ELF-1 (cell line): Measurements from ENCODE around the gene POU6F2.

Experiments
- DNase-seq: peaks from one replicate; pipeline ENCODE4 v3.0.0-alpha.2; 2016; ENCODE audit warnings: low read depth, low spot score

POU6F2 gene

GRCh38 chr7:39248692-39249090 lies 271.0 kb downstream of the POU6F2 start:
- peak; percentile 55 for DNase-seq

- DNase-seq, result no peak
These were observed 272.0 kb downstream of the POU6F2 start for GRCh38 chr7:39249635-39250152.

GRCh38 chr7:39252916-39253315 lies 275.2 kb downstream of the POU6F2 start:
- DNase-seq, result peak; percentile 49

- DNase-seq, result peak; percentile 11
These were observed 281.8 kb downstream of the POU6F2 start for GRCh38 chr7:39259391-39260003.

GRCh38 chr7:39260279-39260844 lies 282.7 kb downstream of the POU6F2 start:
- DNase-seq, result no peak

- DNase-seq, result no peak
These were observed 284.1 kb downstream of the POU6F2 start for GRCh38 chr7:39261771-39262170.

GRCh38 chr7:39265641-39266591 lies 288.2 kb downstream of the POU6F2 start:
- DNase-seq, result no peak

- DNase-seq, result no peak
These were observed 291.3 kb downstream of the POU6F2 start for GRCh38 chr7:39269034-39269433.

- DNase-seq, result no peak
These were observed 292.3 kb downstream of the POU6F2 start for GRCh38 chr7:39270018-39270417.

- DNase-seq, result no peak
These were observed 293.7 kb downstream of the POU6F2 start for GRCh38 chr7:39271402-39271801.

- DNase-seq, result no peak
These were observed 294.4 kb downstream of the POU6F2 start for GRCh38 chr7:39272111-39272510.

- no peak for DNase-seq
These were observed 295.0 kb downstream of the POU6F2 start for GRCh38 chr7:39272691-39273090.

- no peak for DNase-seq
These were observed 302.6 kb downstream of the POU6F2 start for GRCh38 chr7:39280337-39280736.

GRCh38 chr7:39285256-39285655 lies 307.5 kb downstream of the POU6F2 start:
- no peak for DNase-seq

- no peak for DNase-seq
These were observed 310.6 kb downstream of the POU6F2 start for GRCh38 chr7:39288303-39288702.

- DNase-seq, result no peak
These were observed 314.1 kb downstream of the POU6F2 start for GRCh38 chr7:39291628-39292410.

GRCh38 chr7:39293056-39293823 lies 315.5 kb downstream of the POU6F2 start:
- DNase-seq, result no peak

- DNase-seq, result no peak
These were observed 316.3 kb downstream of the POU6F2 start for GRCh38 chr7:39294022-39294421.

GRCh38 chr7:39295796-39296195 lies 318.1 kb downstream of the POU6F2 start:
- DNase-seq, result no peak

GRCh38 chr7:39299695-39300094 lies 322.0 kb downstream of the POU6F2 start:
- peak; percentile 82 for DNase-seq

GRCh38 chr7:39300276-39300675 lies 322.6 kb downstream of the POU6F2 start:
- DNase-seq, result no peak
